GM08714 (cell line): ENCODE results near the gene LRRIQ4.
A peak's percentile ranks its signal among the peaks of the same experiment; 100 is the strongest.

Experiments used
- H3K4me3 ChIP-seq: fragments of 200-500 bp; sonication (Bioruptor generic); 2 replicates; pipeline ENCODE4 v1.5.1; 2014; ENCODE audit warnings: mild to moderate bottlenecking, low read length, inconsistent platforms
- ZNF274 ChIP-seq: IDR thresholded peaks from 2 replicates; pipeline ENCODE4 v1.6.1; 2012; ENCODE audit warnings: mild to moderate bottlenecking, low read depth, low read length

Gene LRRIQ4

GRCh38 chr3:169822983-169823382 lies 10.3 kb downstream of the LRRIQ4 start:
- H3K4me3 ChIP-seq, result no peak overlapping the region
- TF ChIP-seq ZNF274, result no peak

DNA sequence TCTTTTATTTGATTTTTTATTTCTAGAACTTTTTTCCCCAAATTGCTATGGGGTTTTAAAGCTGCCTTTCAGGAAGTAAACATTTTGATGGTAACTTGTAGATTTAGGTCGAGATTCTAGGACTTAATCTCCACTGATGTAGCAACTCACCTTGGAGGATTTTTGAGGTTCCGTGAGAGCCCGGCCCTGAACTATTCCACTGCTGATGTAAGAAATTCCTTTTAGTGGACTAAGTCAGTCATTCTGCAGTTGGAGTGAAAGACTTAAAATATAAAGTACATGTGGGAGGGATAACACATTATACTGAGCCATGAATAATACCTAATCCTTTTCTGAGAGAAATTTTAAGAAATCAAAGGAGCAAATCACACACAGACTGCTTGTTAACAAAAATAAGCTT lies 12.6 kb downstream of the LRRIQ4 start:
- no peak for TF ChIP-seq ZNF274
- no peak overlapping the region for H3K4me3 ChIP-seq

DNA sequence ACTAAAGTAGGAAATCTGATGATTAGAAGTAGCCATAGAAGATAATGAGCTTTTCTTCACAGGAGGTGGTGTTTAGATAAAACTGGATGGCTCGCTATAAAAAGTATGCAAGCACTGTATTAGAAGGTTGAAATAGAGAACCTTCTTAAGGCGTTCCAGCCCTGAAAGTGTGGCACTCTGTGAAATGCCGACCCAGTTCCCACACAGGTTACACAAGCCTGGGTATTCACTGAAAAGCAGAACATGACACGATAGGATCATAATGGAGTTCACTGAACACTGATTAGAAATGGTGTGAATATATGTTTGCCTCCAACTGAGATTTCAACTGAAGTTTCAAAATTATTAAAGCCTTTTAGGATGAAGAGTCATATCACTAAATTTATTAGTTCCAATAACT lies 15.0 kb downstream of the LRRIQ4 start:
- no peak overlapping the region for H3K4me3 ChIP-seq
- no peak for TF ChIP-seq ZNF274

GRCh38 chr3:169835533-169835932 lies 22.9 kb downstream of the LRRIQ4 start:
- no peak overlapping the region for H3K4me3 ChIP-seq
- no peak for TF ChIP-seq ZNF274

DNA sequence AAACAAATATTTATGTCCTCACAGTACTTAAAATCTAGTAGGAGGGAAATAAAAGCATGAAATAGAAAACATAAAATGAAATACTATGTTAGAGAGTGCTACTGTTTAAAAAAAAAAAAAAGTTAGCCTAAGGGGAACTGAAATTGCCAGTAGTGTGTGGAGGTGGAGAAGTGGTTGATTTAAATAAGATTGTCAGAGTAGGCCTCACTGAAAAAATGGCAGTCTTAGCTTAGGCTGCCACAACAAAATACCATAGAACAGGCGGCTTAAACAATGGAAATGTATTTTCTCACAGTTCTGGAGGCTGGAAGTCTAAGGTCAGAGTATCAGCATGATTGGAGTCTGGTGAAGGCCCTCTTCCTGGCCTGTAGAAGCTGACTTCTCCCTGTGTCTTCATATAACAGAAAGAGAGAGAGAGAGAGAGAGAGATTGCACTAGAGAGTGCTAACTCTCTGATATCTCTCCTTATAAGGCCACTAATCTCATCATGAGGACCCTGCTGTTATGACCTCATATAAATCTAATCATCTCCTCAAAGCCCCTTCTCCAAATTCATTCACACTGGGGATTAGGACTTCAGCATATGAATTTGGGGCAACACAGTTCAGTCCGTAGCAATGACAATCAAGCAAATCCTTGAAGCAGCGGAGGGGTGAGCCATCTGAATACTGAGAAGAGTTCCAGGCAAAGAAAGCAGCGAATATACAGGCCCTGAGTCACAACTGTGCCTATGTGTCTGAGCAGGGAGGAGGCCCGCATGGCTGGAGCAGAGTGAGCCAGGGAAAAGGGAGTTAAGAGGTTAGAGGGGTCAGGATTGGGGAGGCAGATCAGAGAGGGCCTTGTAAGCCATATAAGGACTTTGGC lies 23.6 kb downstream of the LRRIQ4 start:
- no peak overlapping the region for H3K4me3 ChIP-seq
- TF ChIP-seq ZNF274, result no peak

- TF ChIP-seq ZNF274, result no peak
Observed at GRCh38 chr3:169836942-169837275, 24.2 kb downstream of the LRRIQ4 start.

GRCh38 chr3:169838511-169839030 lies 25.9 kb downstream of the LRRIQ4 start:
- H3K4me3 ChIP-seq, result no peak overlapping the region
- no peak for TF ChIP-seq ZNF274

More at GRCh38 chr3:169836942-169837275, 24.2 kb downstream of the LRRIQ4 start:
- no peak overlapping the region for H3K4me3 ChIP-seq

DNA sequence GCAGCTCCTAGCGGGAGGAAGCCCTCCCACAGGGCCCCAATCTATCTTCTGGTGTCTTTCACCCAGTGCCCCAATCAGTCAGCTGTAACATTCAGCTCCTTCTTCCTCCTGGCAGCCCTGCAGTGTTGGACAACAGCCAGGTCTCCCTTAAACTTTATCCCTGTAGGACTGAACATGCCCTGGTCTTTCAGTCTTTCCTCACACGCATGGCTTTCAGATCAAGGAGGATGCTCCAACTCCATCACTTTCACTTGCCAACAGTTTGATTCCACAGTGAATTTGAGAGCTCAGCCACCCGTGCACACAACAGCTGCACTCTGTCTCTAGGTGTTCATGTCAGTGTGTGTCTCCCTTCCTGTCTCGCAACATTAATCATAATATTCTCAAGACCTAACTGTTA lies 28.5 kb downstream of the LRRIQ4 start:
- H3K4me3 ChIP-seq, result no peak overlapping the region; the same call in 1 of the 2 replicates
- no peak for TF ChIP-seq ZNF274

DNA sequence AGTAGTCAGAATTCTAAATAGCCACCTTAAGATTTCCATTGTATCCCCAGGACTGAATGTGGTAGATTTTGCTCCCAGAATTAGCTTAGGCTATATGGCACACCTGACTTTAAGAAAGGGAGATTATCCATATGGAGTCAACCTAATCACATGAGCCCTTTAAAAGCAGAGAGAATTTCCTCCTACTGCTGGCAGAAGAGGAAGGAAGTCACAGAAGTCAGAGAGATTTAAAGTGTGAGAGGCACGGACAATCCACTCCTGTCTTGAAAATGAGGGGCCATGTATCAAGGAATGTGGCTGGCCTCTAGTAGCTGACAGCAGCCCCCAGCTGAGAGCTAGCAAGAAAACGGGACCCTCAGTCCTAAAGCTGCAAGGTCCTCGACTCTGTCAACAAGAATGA lies 30.3 kb downstream of the LRRIQ4 start:
- no peak for TF ChIP-seq ZNF274
- H3K4me3 ChIP-seq, result no peak overlapping the region

GRCh38 chr3:169846458-169847193 lies 34.0 kb downstream of the LRRIQ4 start:
- no peak for TF ChIP-seq ZNF274
- peak overlapping the region; percentile 33; the same call in 1 of the 2 replicates for H3K4me3 ChIP-seq

GRCh38 chr3:169847896-169848295 lies 35.2 kb downstream of the LRRIQ4 start:
- no peak for TF ChIP-seq ZNF274

GRCh38 chr3:169848741-169849140 lies 36.1 kb downstream of the LRRIQ4 start:
- TF ChIP-seq ZNF274, result no peak
- no peak overlapping the region for H3K4me3 ChIP-seq

More at GRCh38 chr3:169847896-169848295, 35.2 kb downstream of the LRRIQ4 start:
- H3K4me3 ChIP-seq, result no peak overlapping the region

DNA sequence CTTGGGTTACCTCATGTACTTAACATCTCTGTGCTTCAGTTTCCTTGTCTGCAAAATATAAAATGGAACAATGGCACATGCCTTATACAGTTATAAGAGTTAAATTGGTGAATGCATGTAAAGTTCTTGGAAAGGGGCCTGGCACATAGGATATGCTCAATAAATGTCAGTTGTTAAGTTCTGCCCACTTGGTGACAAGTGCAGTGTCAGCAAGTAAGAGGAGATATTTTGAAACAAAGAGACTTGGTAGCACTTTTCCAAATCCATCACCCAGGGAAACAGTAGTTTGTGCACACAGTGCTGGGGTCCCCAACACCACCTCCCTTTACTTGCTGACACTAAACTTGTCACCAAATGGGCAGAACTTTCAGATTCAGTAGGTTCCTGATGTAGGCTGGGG lies 37.9 kb downstream of the LRRIQ4 start:
- no peak overlapping the region for H3K4me3 ChIP-seq
- TF ChIP-seq ZNF274, result no peak

DNA sequence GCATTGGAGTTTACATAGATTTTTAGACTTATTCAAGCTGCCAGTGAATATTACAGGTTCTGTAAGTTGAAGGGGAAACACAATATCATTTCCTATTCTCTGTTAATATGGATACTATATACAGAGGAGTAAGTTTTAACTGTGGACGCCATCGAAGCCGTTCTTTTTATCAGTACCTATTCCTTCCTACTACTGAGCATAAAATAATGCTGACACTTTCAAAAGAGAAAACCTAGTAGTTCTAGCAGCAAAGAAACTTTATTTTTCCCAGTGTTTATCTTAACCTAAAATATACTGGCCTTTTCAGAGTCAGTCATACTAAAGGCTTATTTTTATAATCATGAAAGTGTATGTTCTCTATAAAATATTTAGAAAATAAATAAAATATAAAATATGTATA lies 42.8 kb downstream of the LRRIQ4 start:
- no peak overlapping the region for H3K4me3 ChIP-seq
- TF ChIP-seq ZNF274, result no peak

GRCh38 chr3:169857811-169858210 lies 45.1 kb downstream of the LRRIQ4 start:
- no peak for TF ChIP-seq ZNF274
- no peak overlapping the region for H3K4me3 ChIP-seq

DNA sequence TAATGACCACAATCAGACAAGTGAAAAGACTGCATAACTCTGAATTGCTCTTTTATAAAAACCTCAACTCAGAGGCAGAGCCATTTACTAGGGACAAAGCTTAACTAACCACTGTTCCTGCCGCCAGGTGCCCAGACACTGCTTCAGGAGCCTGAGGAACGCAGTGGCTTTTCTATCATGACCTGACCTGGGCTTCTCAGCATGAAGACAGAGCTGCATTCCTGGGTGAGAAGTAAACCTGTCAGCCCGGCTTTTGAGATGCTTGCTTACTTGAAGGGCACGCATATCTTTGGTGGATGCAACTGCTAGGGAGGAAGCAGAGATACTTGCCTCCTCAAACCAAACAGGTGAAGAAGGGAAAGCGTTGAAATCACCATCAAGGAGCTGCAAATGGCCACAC lies 49.2 kb downstream of the LRRIQ4 start:
- TF ChIP-seq ZNF274, result no peak

More for the DNA sequence above, 49.2 kb downstream of the LRRIQ4 start:
- no peak overlapping the region for H3K4me3 ChIP-seq
